HCT116 (cell line): Measurements from ENCODE around the gene CDKAL1. TPM values are rescaled to one million over a fixed set of nuclear protein-coding genes. Genes with fewer than 3 reads are reported as not detected.

Source experiments
- ATAC-seq: fragments of 200-7000 bp; cut with Tn5 transposase; 2 replicates; pipeline ENCODE4 v1.9.1; 2020; ENCODE audit warnings: mild to moderate bottlenecking, moderate library complexity
- BruUV-seq: library from RNA; stranded (reverse); fragments of 400-500 nt; replicated peaks from 2 replicates; lab custom pipeline; 2021; lab: Mats Ljungman, UMichigan
- CTCF ChIA-PET: fragments of 300-600 bp; sonication (Branson Sonifier 250); formaldehyde crosslinking; loops from one replicate; lab custom pipeline; 2021; ENCODE audit warnings: antibody characterized with exemption; lab: Charles Lee
- POLR2A ChIA-PET: fragments of 300-600, 350-600 bp; sonication (Branson Sonifier 250); formaldehyde crosslinking; loops from one replicate; lab custom pipeline; 2021; ENCODE audit warnings: antibody characterized with exemption; lab: Charles Lee
- RAD21 ChIA-PET, 2 experiments: fragments of 300-600 bp; sonication (Branson Sonifier 250); formaldehyde crosslinking; loops; one replicate each; lab custom pipeline; 2023; ENCODE audit warnings: low total read pairs in 2 of 2; ENCODE audit not compliant: uncharacterized antibody in 2 of 2, unreplicated experiment in 2 of 2, low non-redundant PET in 1 of 2; lab: Charles Lee
- DNase-seq: peaks from one replicate; pipeline ENCODE4 v3.0.0-alpha.2; 2010; ENCODE audit warnings: low read depth, low spot score
- H2AFZ ChIP-seq: fragments of 200-600 bp; shearing (Covaris generic), sonication (generic); 2 replicates; pipeline ENCODE4 v1.6.1; 2017; ENCODE audit warnings: low read depth, mixed run types, mixed read lengths, antibody characterized with exemption, low read length; ENCODE audit not compliant: poor library complexity, severe bottlenecking
- H3K27ac ChIP-seq: 2 replicates; pipeline ENCODE4 v1.5.1; 2012; ENCODE audit warnings: low read depth, low read length
- H3K27me3 ChIP-seq: fragments of 200-600 bp; sonication (generic); 2 replicates; pipeline ENCODE4 v1.6.1; 2016; ENCODE audit warnings: mixed run types, low read length, mixed read lengths; ENCODE audit not compliant: insufficient read depth
- H3K36me3 ChIP-seq, 2 experiments: fragments of 200-500 bp in 1 of 2; fragments of 200-600 bp in 1 of 2; sonication (Bioruptor generic) in 1 of 2; sonication (generic) in 1 of 2; 2 replicates each; pipeline versions ENCODE4 v1.5.1 to v1.6.1; 2014 to 2016; ENCODE audit warnings: low read length in 2 of 2, inconsistent platforms in 1 of 2, mixed read lengths in 1 of 2, mixed run types in 1 of 2; ENCODE audit not compliant: insufficient read depth in 2 of 2, control insufficient read depth in 1 of 2
- H3K4me1 ChIP-seq, 2 experiments: fragments of 200-600 bp in 1 of 2; sonication (generic) in 1 of 2; 2 replicates each; pipeline versions ENCODE4 v1.5.1 to v1.6.1; 2012 to 2017; ENCODE audit warnings: low read length in 2 of 2, inconsistent platforms in 1 of 2, mild to moderate bottlenecking in 1 of 2, mixed read lengths in 1 of 2, mixed run types in 1 of 2, moderate library complexity in 1 of 2; ENCODE audit not compliant: insufficient read depth in 2 of 2, control insufficient read depth in 1 of 2
- H3K4me2 ChIP-seq: fragments of 200-600 bp; sonication (generic); 2 replicates; pipeline ENCODE4 v1.6.1; 2017; ENCODE audit warnings: mixed run types, low read length, mixed read lengths
- H3K4me3 ChIP-seq, 2 experiments: fragments of 200-600 bp in 1 of 2; sonication (generic) in 1 of 2; replicated peaks in 1 of 2; 2 replicates each; pipeline ENCODE4 v1.5.1; 2011 to 2016; ENCODE audit warnings: low read length in 2 of 2, control low read depth in 1 of 2, low read depth in 1 of 2, mild to moderate bottlenecking in 1 of 2, mixed read lengths in 1 of 2, mixed run types in 1 of 2
- H3K79me2 ChIP-seq: fragments of 200-600 bp; sonication (generic); 2 replicates; pipeline ENCODE4 v1.6.1; 2017; ENCODE audit warnings: mild to moderate bottlenecking, mixed run types, low read length, moderate library complexity, mixed read lengths; ENCODE audit not compliant: insufficient read depth
- H3K9ac ChIP-seq: fragments of 200-600 bp; sonication (generic); 2 replicates; pipeline ENCODE4 v1.6.1; 2016; ENCODE audit warnings: low read length, mixed read lengths
- H3K9me2 ChIP-seq: fragments of 200-600 bp; sonication (generic), shearing (Covaris generic); 2 replicates; pipeline ENCODE4 v1.6.1; 2017; ENCODE audit warnings: mixed run types, mild to moderate bottlenecking, moderate library complexity; ENCODE audit not compliant: insufficient read depth
- H3K9me3 ChIP-seq, 2 experiments: fragments of 200-500 bp in 1 of 2; fragments of 200-600 bp in 1 of 2; sonication (Bioruptor generic) in 1 of 2; sonication (generic) in 1 of 2; 2 replicates each; pipeline ENCODE4 v1.6.1; 2014 to 2017; ENCODE audit warnings: low read length in 2 of 2, mixed read lengths in 2 of 2, inconsistent platforms in 1 of 2, low read depth in 1 of 2, mild to moderate bottlenecking in 1 of 2, mixed run types in 1 of 2, moderate library complexity in 1 of 2; ENCODE audit not compliant: control insufficient read depth in 1 of 2, insufficient read depth in 1 of 2
- H4K20me1 ChIP-seq: fragments of 200-600 bp; sonication (generic), shearing (Covaris generic); 2 replicates; pipeline ENCODE4 v1.6.1; 2017; ENCODE audit warnings: mixed run types, mild to moderate bottlenecking, moderate library complexity; ENCODE audit not compliant: insufficient read depth
- CBX3 ChIP-seq: IDR thresholded peaks from 2 replicates; pipeline ENCODE4 v1.6.1; 2012; ENCODE audit warnings: low read depth
- intact Hi-C: fragments of 100-400 bp; cut with micrococcal nuclease; formaldehyde crosslinking; loops from 2 replicates; pipeline ENCODE4 v1.10.0; 2022
- total RNA-seq: library from RNA; stranded (reverse); gene quantifications from one replicate; pipeline ENCODE4 v1.2.1, GENCODE V29; 2021; ENCODE audit not compliant: unreplicated experiment
- TF ChIP-seq, protein P1 (sequence below): IDR thresholded peaks from 2 replicates; pipeline ENCODE4 v1.6.1; 2011; ENCODE audit warnings: mild to moderate bottlenecking, low read length, moderate library complexity; ENCODE audit not compliant: insufficient replicate concordance; ENCODE audit errors: extremely low read depth
- TF ChIP-seq, protein P2 (sequence below): IDR thresholded peaks from 2 replicates; pipeline ENCODE4 v1.6.1; 2012
- TF ChIP-seq, protein P3 (sequence below), 3 experiments: fragments of 200-600 bp in 1 of 3; sonication (generic) in 1 of 3; IDR thresholded peaks in 2 of 3; conservative IDR thresholded peaks in 1 of 3; 2 replicates each; pipeline ENCODE4 v1.5.1; 2012 to 2017; ENCODE audit warnings: low read depth in 2 of 3, low read length in 2 of 3, antibody characterized with exemption in 1 of 3, borderline replicate concordance in 1 of 3, control low read depth in 1 of 3, mild to moderate bottlenecking in 1 of 3, mixed read lengths in 1 of 3, mixed run types in 1 of 3, moderate library complexity in 1 of 3; ENCODE audit not compliant: insufficient read depth in 1 of 3

CDKAL1 gene
- total RNA-seq, 1 experiment from 2014 or later: 14.9 TPM

DNA sequence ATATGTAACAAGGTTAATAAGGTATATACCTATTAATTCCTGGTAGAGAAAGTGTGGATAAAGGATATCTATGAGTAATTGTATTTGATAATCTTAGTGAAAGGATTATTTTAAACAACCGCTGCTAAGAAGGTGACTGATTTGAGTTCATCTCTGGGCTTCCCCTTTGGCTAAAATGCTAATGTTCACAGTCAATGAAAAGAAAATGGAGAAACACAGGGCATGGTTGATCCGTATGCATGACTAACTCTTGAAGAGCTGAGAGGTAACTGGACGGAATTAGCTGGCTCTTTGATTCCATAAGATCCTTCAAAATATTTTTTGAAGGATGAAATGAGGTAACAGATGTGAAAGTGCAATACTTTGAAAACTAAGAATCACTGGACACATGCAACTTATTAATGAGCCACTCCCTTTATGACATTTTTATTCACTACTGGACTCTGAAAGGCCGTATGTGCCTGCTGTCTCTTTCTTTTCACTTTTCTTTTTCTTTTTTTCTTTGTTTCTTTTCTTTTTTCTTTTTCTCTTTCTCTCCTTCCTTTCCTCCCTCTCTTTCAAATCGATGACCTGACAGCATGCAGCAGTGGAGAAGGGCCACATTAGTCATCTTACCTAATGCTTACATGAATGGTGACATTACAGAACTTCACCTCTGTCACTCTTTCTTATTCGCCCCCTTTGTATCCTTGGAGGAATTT is 464.6 kb downstream of the CDKAL1 start:
- TF ChIP-seq, protein P1, sequence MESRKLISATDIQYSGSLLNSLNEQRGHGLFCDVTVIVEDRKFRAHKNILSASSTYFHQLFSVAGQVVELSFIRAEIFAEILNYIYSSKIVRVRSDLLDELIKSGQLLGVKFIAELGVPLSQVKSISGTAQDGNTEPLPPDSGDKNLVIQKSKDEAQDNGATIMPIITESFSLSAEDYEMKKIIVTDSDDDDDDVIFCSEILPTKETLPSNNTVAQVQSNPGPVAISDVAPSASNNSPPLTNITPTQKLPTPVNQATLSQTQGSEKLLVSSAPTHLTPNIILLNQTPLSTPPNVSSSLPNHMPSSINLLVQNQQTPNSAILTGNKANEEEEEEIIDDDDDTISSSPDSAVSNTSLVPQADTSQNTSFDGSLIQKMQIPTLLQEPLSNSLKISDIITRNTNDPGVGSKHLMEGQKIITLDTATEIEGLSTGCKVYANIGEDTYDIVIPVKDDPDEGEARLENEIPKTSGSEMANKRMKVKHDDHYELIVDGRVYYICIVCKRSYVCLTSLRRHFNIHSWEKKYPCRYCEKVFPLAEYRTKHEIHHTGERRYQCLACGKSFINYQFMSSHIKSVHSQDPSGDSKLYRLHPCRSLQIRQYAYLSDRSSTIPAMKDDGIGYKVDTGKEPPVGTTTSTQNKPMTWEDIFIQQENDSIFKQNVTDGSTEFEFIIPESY: no peak
- TF ChIP-seq, protein P2, sequence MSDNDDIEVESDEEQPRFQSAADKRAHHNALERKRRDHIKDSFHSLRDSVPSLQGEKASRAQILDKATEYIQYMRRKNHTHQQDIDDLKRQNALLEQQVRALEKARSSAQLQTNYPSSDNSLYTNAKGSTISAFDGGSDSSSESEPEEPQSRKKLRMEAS: no peak
- 0 out of 2 replicates have a peak, but pooled peaks have one; percentile 11 for TF ChIP-seq CBX3
- TF ChIP-seq, protein P3, sequence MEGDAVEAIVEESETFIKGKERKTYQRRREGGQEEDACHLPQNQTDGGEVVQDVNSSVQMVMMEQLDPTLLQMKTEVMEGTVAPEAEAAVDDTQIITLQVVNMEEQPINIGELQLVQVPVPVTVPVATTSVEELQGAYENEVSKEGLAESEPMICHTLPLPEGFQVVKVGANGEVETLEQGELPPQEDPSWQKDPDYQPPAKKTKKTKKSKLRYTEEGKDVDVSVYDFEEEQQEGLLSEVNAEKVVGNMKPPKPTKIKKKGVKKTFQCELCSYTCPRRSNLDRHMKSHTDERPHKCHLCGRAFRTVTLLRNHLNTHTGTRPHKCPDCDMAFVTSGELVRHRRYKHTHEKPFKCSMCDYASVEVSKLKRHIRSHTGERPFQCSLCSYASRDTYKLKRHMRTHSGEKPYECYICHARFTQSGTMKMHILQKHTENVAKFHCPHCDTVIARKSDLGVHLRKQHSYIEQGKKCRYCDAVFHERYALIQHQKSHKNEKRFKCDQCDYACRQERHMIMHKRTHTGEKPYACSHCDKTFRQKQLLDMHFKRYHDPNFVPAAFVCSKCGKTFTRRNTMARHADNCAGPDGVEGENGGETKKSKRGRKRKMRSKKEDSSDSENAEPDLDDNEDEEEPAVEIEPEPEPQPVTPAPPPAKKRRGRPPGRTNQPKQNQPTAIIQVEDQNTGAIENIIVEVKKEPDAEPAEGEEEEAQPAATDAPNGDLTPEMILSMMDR (IDR thresholded peaks at IDR 0.05 in 2 of 3, conservative IDR thresholded peaks at IDR 0.05 in 1 of 3; ENCODE audit: borderline replicate concordance in 1 of 3, insufficient read depth in 1 of 3, low read depth in 2 of 3, low read length in 2 of 3): no peak
- ATAC-seq (no peak), DNase-seq (no peak)
- Histone ChIP-seq H3K4me3 (no peak overlapping the region), H3K9me3 (no peaks in the 10 kb centered on the region), H3K9me2 (no peaks in the 10 kb centered on the region), H3K27ac (peak overlapping the region; percentile 85; the same call in 1 of the 2 replicates), H4K20me1 (no peaks in the 10 kb centered on the region), H3K4me1 (peaks cover 66 to 69% of the 10 kb centered on the region in 2 experiments), H3K79me2 (no peaks in the 10 kb centered on the region), H3K27me3 (no peaks in the 10 kb centered on the region), H3K9ac (no peak overlapping the region), H3K4me2 (peak overlapping the region; percentile 49), H3K36me3 (no peaks in the 10 kb centered on the region), H2AFZ (no peak overlapping the region)
- intact Hi-C loops: no loop called here
- RAD21 ChIA-PET: no interaction called here
- POLR2A ChIA-PET: interaction anchor here (0.6 to 2.2 kb wide), 2 partner anchors 112 to 364 kb away, joined by 3 to 4 read pairs; no protein-coding TSS in a partner anchor
- BruUV-seq: no TSS peak
- CTCF ChIA-PET: no interaction called here
